Mesothelial cell of epicardium (in vitro differentiated cells): ENCODE results near the gene TRERF1. TPM values are rescaled to one million over a fixed set of nuclear protein-coding genes. Genes with fewer than 3 reads are reported as not detected.

Experiments
- DNase-seq, 2 experiments: peaks; one replicate each; pipeline ENCODE4 v3.0.0; 2021; ENCODE audit warnings: low spot score in 2 of 2; ENCODE audit not compliant: unreplicated experiment in 2 of 2
- H3K27ac Mint-ChIP-seq: 2 replicates; pipeline ENCODE4 v1.8.0; 2021; ENCODE audit warnings: mixed read lengths
- H3K27me3 Mint-ChIP-seq: 2 replicates; pipeline ENCODE4 v1.8.0; 2021; ENCODE audit warnings: low read depth, mixed read lengths
- H3K36me3 Mint-ChIP-seq: 2 replicates; pipeline ENCODE4 v1.8.0; 2021; ENCODE audit warnings: mixed read lengths
- H3K4me1 Mint-ChIP-seq: 2 replicates; pipeline ENCODE4 v1.8.0; 2021; ENCODE audit warnings: mixed read lengths
- H3K4me3 Mint-ChIP-seq: 2 replicates; pipeline ENCODE4 v1.8.0; 2021; ENCODE audit warnings: mild to moderate bottlenecking, moderate library complexity, mixed read lengths
- H3K9me3 Mint-ChIP-seq: 2 replicates; pipeline ENCODE4 v1.8.0; 2021; ENCODE audit warnings: mixed read lengths
- CTCF ChIP-seq: fragments of 200-600 bp; sonication (generic); IDR thresholded peaks from one replicate; pipeline ENCODE4 v1.5.0; 2021; ENCODE audit warnings: antibody characterized with exemption; ENCODE audit not compliant: unreplicated experiment
- total RNA-seq: library from RNA; stranded (reverse); gene quantifications from 3 replicates; pipeline ENCODE4 v1.2.1, GENCODE V29; 2021

Gene TRERF1
- total RNA-seq, 1 donor from 2014 or later: 19.8 TPM

DNA sequence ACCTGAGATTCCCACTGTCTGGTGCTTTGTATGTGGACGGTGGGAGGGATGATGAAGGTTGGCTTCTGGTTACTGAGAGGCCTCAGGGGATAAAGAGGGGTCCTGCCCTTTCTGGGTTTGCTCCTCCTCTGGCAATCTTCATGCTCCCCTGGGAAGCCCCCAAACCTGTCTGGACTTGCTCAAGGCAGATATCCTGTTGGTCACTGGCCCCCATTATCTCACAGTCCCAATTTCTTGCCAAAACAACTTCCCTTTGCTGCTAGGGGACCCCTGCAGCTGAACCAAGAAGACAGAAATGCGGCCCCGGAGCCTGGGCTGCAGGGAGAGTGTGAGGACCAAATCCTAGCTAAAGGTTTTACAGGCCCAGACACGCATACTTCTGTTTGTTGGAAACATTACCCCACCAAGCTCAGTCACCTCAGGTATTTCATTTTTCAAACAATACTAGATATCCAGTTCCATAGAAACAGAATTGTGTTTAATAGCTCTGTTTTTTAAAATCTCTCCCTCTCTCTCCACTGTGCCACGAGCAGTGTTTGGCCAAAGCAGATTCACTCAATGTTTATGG is 170.7 kb downstream of the TRERF1 start:
- H3K27ac Mint-ChIP-seq: peak overlapping the region; percentile 37

GRCh38 chr6:42279966-42280629 is 171.6 kb downstream of the TRERF1 start:
- DNase-seq: no peak
- Mint-ChIP-seq H3K36me3 (no peaks in the 10 kb centered on the region), H3K9me3 (peaks cover 6% of the 10 kb centered on the region), H3K27me3 (no peaks in the 10 kb centered on the region), H3K27ac (peak overlapping the region; percentile 67), H3K4me3 (no peak overlapping the region), H3K4me1 (peaks cover 18% of the 10 kb centered on the region)
- TF ChIP-seq CTCF: no peak

More for the DNA sequence above, 170.7 kb downstream of the TRERF1 start:
- Mint-ChIP-seq H3K36me3 (no peaks in the 10 kb centered on the region), H3K9me3 (peaks cover 6% of the 10 kb centered on the region), H3K4me1 (peaks cover 16% of the 10 kb centered on the region), H3K4me3 (no peak overlapping the region), H3K27me3 (no peaks in the 10 kb centered on the region)
- TF ChIP-seq CTCF: no peak
- no peak for DNase-seq

DNA sequence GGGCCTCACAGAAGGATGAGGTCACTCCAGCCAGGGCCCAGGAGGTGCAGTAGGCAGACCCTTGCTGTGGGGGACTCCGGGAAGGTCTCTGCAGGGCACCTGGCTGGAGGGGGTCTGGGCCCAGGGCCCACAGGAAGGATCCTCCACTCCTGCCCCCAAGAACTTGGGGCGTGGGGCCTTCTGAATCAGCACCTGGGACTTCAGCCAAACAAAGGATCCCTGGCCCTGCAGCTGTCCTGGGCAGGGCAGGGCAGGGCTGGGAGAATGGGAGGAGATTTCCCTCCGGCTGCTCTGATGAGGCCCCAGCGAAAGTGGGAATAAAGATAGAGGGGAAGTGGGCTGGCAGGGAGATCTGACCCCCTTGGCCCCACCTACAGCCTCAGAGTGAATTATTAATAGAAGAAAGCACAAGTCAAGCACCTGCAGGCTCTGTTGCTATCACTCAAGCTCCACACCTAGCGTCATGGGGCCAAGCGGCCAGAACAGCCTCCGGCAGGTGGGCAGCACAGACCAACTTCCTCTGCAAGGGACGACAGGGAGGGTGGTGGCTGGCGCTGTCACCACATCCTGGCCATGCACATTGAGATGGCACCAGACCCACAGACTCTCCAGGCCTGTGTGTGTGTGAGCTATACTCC is 172.5 kb downstream of the TRERF1 start:
- Mint-ChIP-seq H3K9me3 (peaks cover 6% of the 10 kb centered on the region), H3K4me3 (no peak overlapping the region), H3K36me3 (no peaks in the 10 kb centered on the region), H3K27me3 (no peaks in the 10 kb centered on the region), H3K27ac (peak overlapping the region; percentile 43), H3K4me1 (peaks cover 18% of the 10 kb centered on the region)
- no peak for DNase-seq
- TF ChIP-seq CTCF: no peak

- Mint-ChIP-seq H3K4me3 (no peak overlapping the region), H3K4me1 (peaks cover 18% of the 10 kb centered on the region), H3K27me3 (no peaks in the 10 kb centered on the region), H3K36me3 (no peaks in the 10 kb centered on the region), H3K9me3 (peaks cover 6% of the 10 kb centered on the region), H3K27ac (no peak overlapping the region)
- DNase-seq: no peak
- TF ChIP-seq CTCF: no peak
Measured at GRCh38 chr6:42278131-42278853, 173.4 kb downstream of the TRERF1 start.

GRCh38 chr6:42276034-42276890 is 175.5 kb downstream of the TRERF1 start:
- DNase-seq: no peak
- TF ChIP-seq CTCF: no peak
- H3K4me3 Mint-ChIP-seq: no peak overlapping the region
- H3K36me3 Mint-ChIP-seq: no peaks in the 10 kb centered on the region
- H3K9me3 Mint-ChIP-seq: no peaks in the 10 kb centered on the region
- H3K4me1 Mint-ChIP-seq: peaks cover 15% of the 10 kb centered on the region
- peak overlapping the region; percentile 30 for H3K27ac Mint-ChIP-seq
- H3K27me3 Mint-ChIP-seq: no peaks in the 10 kb centered on the region
